K562 (cell line): ENCODE results near the gene SLCO2B1. TPM values are rescaled to one million over a fixed set of nuclear protein-coding genes. Genes with fewer than 3 reads are reported as not detected.

Source experiments
- ARID3B ChIP-seq: fragments of 250-450 bp; sonication (Bioruptor Pico); IDR thresholded peaks from 2 replicates; pipeline ENCODE4 v1.4.0; 2020; ENCODE audit warnings: borderline replicate concordance
- ARNT ChIP-seq, 2 experiments: fragments of 450-650 bp; IDR thresholded peaks; 2 replicates each; pipeline ENCODE4 v1.6.1; 2016; ENCODE audit warnings: mild to moderate bottlenecking in 1 of 2
- BHLHE40 ChIP-seq: IDR thresholded peaks from 2 replicates; pipeline ENCODE4 v1.6.1; 2011; ENCODE audit warnings: low read length, improper control_type of control experiment
- BRF1 ChIP-seq: IDR thresholded peaks from 3 replicates; pipeline ENCODE4 v1.6.1; 2011; ENCODE audit warnings: borderline replicate concordance, mild to moderate bottlenecking; ENCODE audit not compliant: insufficient read length; ENCODE audit errors: extremely low read depth
- CREB3 ChIP-seq: fragments of 450-650 bp; conservative IDR thresholded peaks from 2 replicates; pipeline ENCODE4 v1.6.1; 2016; ENCODE audit warnings: missing genetic modification characterization, low read depth, mild to moderate bottlenecking, missing compliant biosample characterization, moderate library complexity
- CTCF ChIP-seq, 3 experiments: IDR thresholded peaks in 2 of 3; conservative IDR thresholded peaks in 1 of 3; 2 replicates each; pipeline ENCODE4 v1.5.1; 2011 to 2012; ENCODE audit warnings: low read length in 3 of 3, mild to moderate bottlenecking in 3 of 3, control low read depth in 2 of 3, improper control_type of control experiment in 1 of 3, inconsistent platforms in 1 of 3, low read depth in 1 of 3, mixed read lengths in 1 of 3, moderate library complexity in 1 of 3; ENCODE audit not compliant: insufficient read depth in 2 of 3
- ESRRB ChIP-seq: fragments of 250-450 bp; sonication (Bioruptor Pico); IDR thresholded peaks from 2 replicates; pipeline ENCODE4 v1.5.0; 2020; ENCODE audit warnings: mild to moderate bottlenecking, moderate library complexity, borderline replicate concordance
- FOXJ3 ChIP-seq: sonication (generic); formaldehyde crosslinking; IDR thresholded peaks from 2 replicates; pipeline ENCODE4 v1.4.0; 2020; ENCODE audit warnings: mild to moderate bottlenecking, missing genetic modification reagents
- PTBP1 ChIP-seq: fragments of 200-400 bp; formaldehyde crosslinking; IDR thresholded peaks from 2 replicates; pipeline ENCODE4 v1.6.1; 2017; ENCODE audit warnings: low read depth, low read length
- PTTG1 ChIP-seq: fragments of 450-650 bp; IDR thresholded peaks from 2 replicates; pipeline ENCODE4 v1.6.1; 2016; ENCODE audit warnings: low read depth, mild to moderate bottlenecking, missing genetic modification characterization, missing compliant biosample characterization
- SIX5 ChIP-seq, 2 experiments: IDR thresholded peaks; 2 replicates each; pipeline ENCODE4 v1.6.1; 2011; ENCODE audit warnings: low read length in 2 of 2, borderline replicate concordance in 1 of 2, low read depth in 1 of 2, mild to moderate bottlenecking in 1 of 2, moderate library complexity in 1 of 2; ENCODE audit not compliant: insufficient read depth in 1 of 2
- SRSF3 ChIP-seq: fragments of 200-400 bp; formaldehyde crosslinking; IDR thresholded peaks from 2 replicates; pipeline ENCODE4 v1.6.1; 2016; ENCODE audit warnings: mild to moderate bottlenecking, low read length, moderate library complexity; ENCODE audit not compliant: insufficient read depth
- USF2 ChIP-seq: sonication (generic); formaldehyde crosslinking; IDR thresholded peaks from 2 replicates; pipeline ENCODE4 v1.5.0; 2020; ENCODE audit warnings: missing genetic modification reagents
- ZBTB26 ChIP-seq: fragments of 450-650 bp; formaldehyde crosslinking; IDR thresholded peaks from 2 replicates; pipeline ENCODE4 v1.4.0; 2022; ENCODE audit warnings: missing genetic modification characterization
- ZC3H11A ChIP-seq: IDR thresholded peaks from 2 replicates; pipeline ENCODE4 v1.6.1; 2012; ENCODE audit warnings: low read depth, low read length, improper control_type of control experiment
- ZHX1 ChIP-seq: fragments of 150-350 bp; conservative IDR thresholded peaks from 2 replicates; pipeline ENCODE4 v1.6.1; 2014; ENCODE audit warnings: low read length
- ZNF124 ChIP-seq: sonication (generic); formaldehyde crosslinking; IDR thresholded peaks from 2 replicates; pipeline ENCODE4 v1.8.1; 2022; ENCODE audit warnings: missing genetic modification reagents
- ZNF184 ChIP-seq: sonication (generic); formaldehyde crosslinking; IDR thresholded peaks from 2 replicates; pipeline ENCODE4 v1.5.0; 2020; ENCODE audit warnings: missing genetic modification reagents
- ZNF444 ChIP-seq: fragments of 250-450 bp; sonication (Bioruptor Pico); IDR thresholded peaks from 2 replicates; pipeline ENCODE4 v1.4.0; 2020; ENCODE audit warnings: mild to moderate bottlenecking, moderate library complexity
- ZSCAN29 ChIP-seq: fragments of 450-650 bp; IDR thresholded peaks from 2 replicates; pipeline ENCODE4 v1.6.1; 2017
- polyA plus RNA-seq, 8 experiments: library from polyadenylated mRNA; depleted of rRNA in 4 of 8; stranded (reverse) in 5 of 8; unstranded in 3 of 8; fragments of >200 nt; fragmentation: Nextera tagmentation in 2 of 8; fragmentation: Illumina TruSeq in 1 of 8; extraction: Ambion mirVana in 2 of 8; extraction: Trizol in 1 of 8; gene quantifications; 2 replicates each; pipeline versions ENCODE4 v1.2.1 to v1.2.3, GENCODE V29; 2011 to 2014; ENCODE audit warnings: inconsistent platforms in 1 of 8, missing spikeins in 1 of 8
- total RNA-seq, 7 experiments: library from RNA; depleted of rRNA in 6 of 7; stranded (reverse); fragments of >200 nt in 6 of 7; fragmentation: Illumina TruSeq in 2 of 7; extraction: Trizol in 2 of 7; gene quantifications; 2 replicates each; pipeline versions ENCODE4 v1.2.1 to v1.2.3, GENCODE V29; 2011 to 2021; ENCODE audit warnings: low replicate concordance in 1 of 7

The SLCO2B1 gene
- total and polyA plus RNA-seq, 9 of the 15 experiments (the other 6 are each of a cell fraction or from before 2014, with no cell fraction given): 0.70 to 14.7 (median 7.6) TPM

- TF ChIP-seq CTCF (IDR thresholded peaks at IDR 0.05 in 2 of 3, conservative IDR thresholded peaks at IDR 0.05 in 1 of 3; ENCODE audit: insufficient read depth in 2 of 3, low read depth in 1 of 3, low read length in 3 of 3): peak; percentile 59 to 83 (median 75)
- TF ChIP-seq PTTG1 (tag): no peak
- no peak for TF ChIP-seq PTBP1
- TF ChIP-seq USF2 (CRISPR knock-in tag): peak; percentile 42; the same call in 1 of the 2 replicates
- TF ChIP-seq ZHX1: no peak
- TF ChIP-seq ZBTB26: no peak
- no peak for TF ChIP-seq ZSCAN29
- no peak for TF ChIP-seq ESRRB (CRISPR knock-in tag)
- TF ChIP-seq BHLHE40: no peak
- TF ChIP-seq CREB3 (tag): 0 out of 2 replicates have a peak, but pooled peaks have one; percentile 58
- TF ChIP-seq ZNF444 (CRISPR knock-in tag): no peak
- TF ChIP-seq SRSF3: no peak
- TF ChIP-seq ZNF184 (CRISPR knock-in tag): no peak
- TF ChIP-seq SIX5 (IDR thresholded peaks at IDR 0.05; ENCODE audit: borderline replicate concordance in 1 of 2, insufficient read depth in 1 of 2, low read depth in 1 of 2, low read length in 2 of 2): no peak
- TF ChIP-seq ZNF124 (CRISPR knock-in tag): no peak
- TF ChIP-seq FOXJ3 (CRISPR knock-in tag): no peak
- TF ChIP-seq ZC3H11A: no peak
- TF ChIP-seq BRF1: no peak
- TF ChIP-seq ARID3B: no peak
- TF ChIP-seq ARNT (IDR thresholded peaks at IDR 0.05): no peak
Measured at GRCh38 chr11:75214411-75214821, 63.5 kb downstream of the SLCO2B1 start (continued).
